ENCODE data around the gene TESK2. TPM values are rescaled to one million over a fixed set of nuclear protein-coding genes. Genes with fewer than 3 reads are reported as not detected.

TESK2 gene
- total RNA-seq, 5 donors from 2014 or later (not counting 1 experiment from before 2014, with no cell fraction given): 4.3 to 7.9 (median 5.5) TPM

DNA sequence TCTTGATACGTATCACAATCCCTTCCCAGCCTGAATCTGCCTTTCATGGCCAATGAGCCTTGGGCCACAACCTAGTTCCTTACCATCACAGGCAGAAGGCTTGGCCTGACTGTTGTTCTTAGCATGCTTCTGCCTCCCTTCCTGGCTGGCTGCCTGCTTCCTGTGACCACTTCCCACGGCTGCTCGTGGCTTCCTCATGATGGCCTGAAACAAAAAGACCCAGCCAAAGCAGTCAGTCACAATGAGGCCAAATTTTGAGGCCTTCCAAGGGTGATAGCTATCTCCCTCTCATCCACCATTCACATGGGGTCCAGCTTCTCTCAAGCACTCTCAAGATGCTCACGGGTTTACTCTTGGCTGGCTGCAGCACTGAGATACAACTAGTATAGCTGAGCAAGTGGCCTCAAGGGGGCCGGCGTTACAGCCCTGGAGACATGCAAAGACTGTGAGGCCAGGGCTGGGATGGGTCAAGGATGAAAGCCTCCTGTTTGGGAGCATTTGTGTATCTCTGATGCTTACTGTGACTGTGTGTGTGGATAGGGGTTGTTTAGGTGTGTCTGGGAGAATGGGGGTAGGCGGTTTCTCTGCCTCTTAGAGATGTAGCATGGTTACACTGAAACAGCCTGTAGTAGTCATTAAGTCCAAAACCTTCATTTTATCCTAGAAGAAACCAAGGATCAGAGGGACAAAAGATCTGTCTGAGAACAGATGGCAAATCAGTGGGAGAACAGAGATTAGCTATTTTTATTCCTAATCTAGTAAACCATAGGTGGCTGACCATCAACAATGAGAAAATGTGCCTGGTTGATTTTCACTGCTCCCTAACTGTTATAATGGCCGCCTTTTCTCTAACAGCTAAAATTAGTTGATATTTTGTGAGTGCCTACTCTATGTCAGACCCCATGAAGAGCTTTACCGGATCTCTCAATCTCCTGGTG is 156.4 kb downstream of the TESK2 start:
- H3K36me3 ChIP-seq (ENCODE audit: control insufficient read depth in 2 of 2, extremely low read depth in 1 of 2, insufficient read depth in 1 of 2, low read length in 1 of 2): peaks cover 16 to 36% of the 10 kb centered on the region in 2 donors
- CTCF ChIA-PET: no interaction called here
- no peaks in the 10 kb centered on the region for H3K27me3 ChIP-seq (replicated peaks in 1 of 2; ENCODE audit: control insufficient read depth in 2 of 2, extremely low read depth in 1 of 2, insufficient read depth in 2 of 2, low read length in 1 of 2)
- no peak overlapping the region for H3K4me3 ChIP-seq (ENCODE audit: control insufficient read depth in 1 of 2, extremely low read depth in 1 of 2, low read length in 1 of 2)
- 64% methylated on average over 6 of the region's 9 CpGs for WGBS (ENCODE audit: insufficient coverage)
- Mint-ChIP-seq H3K4me1 (peaks cover 42 to 46% (median 44%) of the 10 kb centered on the region in 3 donors), H3K9me3 (no peaks in the 10 kb centered on the region), H3K27me3 (no peaks in the 10 kb centered on the region), H3K27ac (no peak overlapping the region), H3K36me3 (peaks cover 33% of the 10 kb centered on the region), H3K4me3 (no peak overlapping the region)
- POLR2A ChIA-PET: interaction anchor here (0.5 to 0.6 kb wide), 2 partner anchors 22 to 31 kb away, joined by 5 to 10 read pairs; no protein-coding TSS in a partner anchor
- no peaks in the 10 kb centered on the region for H3K9me3 ChIP-seq
- ATAC-seq (replicated peaks in 1 of 4) (no peak), DNase-seq (no peak)
- H3K4me1 ChIP-seq (ENCODE audit: control insufficient read depth in 1 of 2, extremely low read depth in 1 of 2, insufficient read depth in 2 of 2, low read length in 2 of 2): peaks cover 0 to 18% of the 10 kb centered on the region in 2 experiments
- H3K27ac ChIP-seq (ENCODE audit: low read length): no peak overlapping the region

DNA sequence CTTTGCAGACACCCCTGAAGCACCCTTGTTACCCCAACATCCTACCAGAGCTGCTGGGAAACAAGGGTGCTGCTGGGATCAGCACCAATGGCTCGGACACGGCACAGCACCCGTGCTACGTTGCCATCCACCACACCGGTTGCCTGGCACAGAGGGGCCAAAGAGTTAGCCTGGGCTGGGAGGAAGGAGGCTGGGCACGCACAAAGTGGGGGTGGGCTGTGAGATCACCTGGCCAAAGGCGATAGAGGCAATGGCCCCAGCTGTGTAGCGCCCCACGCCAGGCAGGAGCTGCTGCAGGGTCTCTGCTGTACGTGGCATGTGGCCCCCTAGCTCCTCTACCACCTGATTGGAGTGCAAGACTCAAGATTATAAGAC is 158.6 kb downstream of the TESK2 start:
- WGBS (ENCODE audit: insufficient coverage): 95% methylated on average over 6 of the region's 10 CpGs
- H3K36me3 Mint-ChIP-seq: peaks cover 27% of the 10 kb centered on the region

DNA sequence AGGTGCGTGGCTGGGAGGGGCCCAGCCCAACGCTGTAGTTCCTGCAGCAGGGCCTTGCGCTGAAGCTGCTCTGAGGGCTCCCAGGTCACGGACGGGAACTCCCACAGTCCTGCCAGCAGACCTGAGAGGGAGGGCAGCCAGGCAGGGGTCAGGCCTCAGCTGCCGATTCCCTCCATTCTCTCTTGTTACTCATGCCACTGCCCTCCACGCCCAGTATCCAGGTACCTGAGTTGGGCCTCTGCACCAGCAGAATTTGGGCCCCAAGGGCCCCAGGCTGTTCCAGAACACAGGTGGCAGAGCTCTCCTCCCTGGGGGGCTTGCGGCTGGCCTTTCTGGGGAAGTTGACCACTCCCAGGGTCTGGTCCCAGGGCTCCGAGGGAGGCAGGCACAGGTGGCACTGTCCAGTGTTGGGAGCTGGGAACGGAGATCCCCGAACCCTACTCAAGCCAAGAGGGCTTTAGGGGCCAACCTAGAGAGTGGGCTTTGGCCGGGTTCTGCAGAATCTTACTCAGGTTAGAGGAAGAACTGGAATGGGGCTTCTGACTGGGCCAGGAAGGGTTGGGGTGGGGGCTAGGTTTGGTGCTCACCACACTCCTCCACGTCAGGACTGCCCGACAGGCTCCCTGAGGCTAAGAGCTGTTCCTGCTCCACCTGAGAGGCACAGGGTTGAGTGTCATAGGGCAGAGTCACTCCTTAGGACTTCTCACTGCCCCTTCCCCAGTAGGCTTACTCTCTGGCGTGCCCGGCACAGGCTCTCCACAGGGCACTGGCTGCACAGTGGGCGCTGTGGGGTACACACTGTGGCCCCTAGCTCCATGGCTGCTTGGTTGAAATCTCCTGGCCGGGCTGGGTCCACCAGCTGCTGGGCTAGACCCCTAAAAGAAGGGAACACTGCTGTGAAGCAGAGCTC is 159.3 kb downstream of the TESK2 start:
- Mint-ChIP-seq H3K4me3 (no peak overlapping the region), H3K4me1 (peaks cover 26 to 34% (median 30%) of the 10 kb centered on the region in 3 donors)
- WGBS (ENCODE audit: insufficient coverage): 95% methylated on average over 14 of the region's 18 CpGs

More for the DNA sequence above, 158.6 kb downstream of the TESK2 start:
- DNase-seq (no peak), ATAC-seq (replicated peaks in 1 of 4) (peak in 1 of 4 experiments; percentile 13)
- peaks cover 26 to 34% (median 33%) of the 10 kb centered on the region in 3 donors for H3K4me1 Mint-ChIP-seq
- CTCF ChIA-PET: interaction anchor here in 1 of 2 donors (0.6 kb wide), 1 partner anchor 67 kb away, joined by 3 read pairs; no protein-coding TSS in a partner anchor
- Histone ChIP-seq H3K36me3 (ENCODE audit: control insufficient read depth in 2 of 2, extremely low read depth in 1 of 2, insufficient read depth in 1 of 2, low read length in 1 of 2) (peaks cover 16 to 40% of the 10 kb centered on the region in 2 donors), H3K27me3 (replicated peaks in 1 of 2; ENCODE audit: control insufficient read depth in 2 of 2, extremely low read depth in 1 of 2, insufficient read depth in 2 of 2, low read length in 1 of 2) (peaks cover 0 to 6% of the 10 kb centered on the region in 2 experiments), H3K4me1 (ENCODE audit: control insufficient read depth in 1 of 2, extremely low read depth in 1 of 2, insufficient read depth in 2 of 2, low read length in 2 of 2) (peaks cover 0 to 15% of the 10 kb centered on the region in 2 experiments), H3K27ac (ENCODE audit: low read length) (no peak overlapping the region), H3K4me3 (ENCODE audit: control insufficient read depth in 1 of 2, extremely low read depth in 1 of 2, low read length in 1 of 2) (no peak overlapping the region), H3K9me3 (no peaks in the 10 kb centered on the region)
- POLR2A ChIA-PET: interaction anchor here in 1 of 2 donors (0.7 kb wide), 1 partner anchor 9 kb away, joined by 3 read pairs; no protein-coding TSS in a partner anchor
- H3K9me3 Mint-ChIP-seq: no peaks in the 10 kb centered on the region
- no peaks in the 10 kb centered on the region for H3K27me3 Mint-ChIP-seq
- no peak overlapping the region for H3K4me3 Mint-ChIP-seq
- H3K27ac Mint-ChIP-seq: no peak overlapping the region

DNA sequence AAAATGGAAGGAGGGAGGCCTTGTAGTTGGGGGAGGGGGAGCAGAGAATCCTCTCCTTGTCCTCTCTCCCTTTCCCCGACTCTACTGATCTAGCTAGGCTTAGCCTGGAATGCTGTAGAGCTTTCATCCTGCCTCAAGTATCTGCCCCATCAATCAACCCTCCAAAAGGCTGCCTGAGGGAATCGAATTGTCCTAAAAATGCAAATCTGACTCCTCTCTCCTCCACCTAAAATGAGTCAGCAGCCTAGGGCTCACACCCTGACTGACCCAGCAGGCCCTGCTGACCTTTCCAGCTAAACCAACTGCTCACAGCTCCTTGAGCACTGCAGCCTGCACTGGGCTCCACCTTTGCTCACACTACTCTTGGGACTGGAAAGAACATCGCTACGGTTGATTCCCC is 161.5 kb downstream of the TESK2 start:
- peaks cover 0 to 8% of the 10 kb centered on the region in 2 experiments for H3K27me3 ChIP-seq (replicated peaks in 1 of 2; ENCODE audit: control insufficient read depth in 2 of 2, extremely low read depth in 1 of 2, insufficient read depth in 2 of 2, low read length in 1 of 2)
- H3K9me3 ChIP-seq: no peaks in the 10 kb centered on the region
- no peaks in the 10 kb centered on the region for H3K9me3 Mint-ChIP-seq
- ATAC-seq (replicated peaks in 1 of 4) (no peak), DNase-seq (no peak)
- H3K36me3 Mint-ChIP-seq: peaks cover 26% of the 10 kb centered on the region
- POLR2A ChIA-PET: interaction anchor here (0.6 to 0.7 kb wide), 2 partner anchors 11 to 16 kb away, joined by 3 to 4 read pairs; partner anchors contain the start of genes MUTYH (in 1 of the 2) and TOE1 (in 1 of the 2)
- H3K4me3 Mint-ChIP-seq: no peak overlapping the region
- no peak overlapping the region for H3K27ac ChIP-seq (ENCODE audit: low read length)
- peaks cover 0 to 28% of the 10 kb centered on the region in 2 experiments for H3K4me1 ChIP-seq (ENCODE audit: control insufficient read depth in 1 of 2, extremely low read depth in 1 of 2, insufficient read depth in 2 of 2, low read length in 2 of 2)
- H3K4me1 Mint-ChIP-seq: peaks cover 11 to 18% (median 16%) of the 10 kb centered on the region in 3 donors
- no peaks in the 10 kb centered on the region for H3K27me3 Mint-ChIP-seq
- no peak overlapping the region for H3K4me3 ChIP-seq (ENCODE audit: control insufficient read depth in 1 of 2, extremely low read depth in 1 of 2, low read length in 1 of 2)
- H3K27ac Mint-ChIP-seq: no peak overlapping the region
- CTCF ChIA-PET: interaction anchor here (0.6 to 0.7 kb wide), 2 partner anchors 15 to 611 kb away, joined by 3 read pairs; no protein-coding TSS in a partner anchor
- H3K36me3 ChIP-seq (ENCODE audit: control insufficient read depth in 2 of 2, extremely low read depth in 1 of 2, insufficient read depth in 1 of 2, low read length in 1 of 2): peaks cover 14 to 40% of the 10 kb centered on the region in 2 donors
- 91% methylated on average over 3 of the region's 4 CpGs for WGBS (ENCODE audit: insufficient coverage)

More for the DNA sequence above, 159.3 kb downstream of the TESK2 start:
- ChIA-PET CTCF (interaction anchor here in 1 of 2 donors (0.6 kb wide), 1 partner anchor 67 kb away, joined by 3 read pairs; no protein-coding TSS in a partner anchor), POLR2A (interaction anchor here (0.5 to 0.7 kb wide), 2 partner anchors 10 to 34 kb away, joined by 3 read pairs; no protein-coding TSS in a partner anchor)
- peaks cover 16 to 40% of the 10 kb centered on the region in 2 donors for H3K36me3 ChIP-seq (ENCODE audit: control insufficient read depth in 2 of 2, extremely low read depth in 1 of 2, insufficient read depth in 1 of 2, low read length in 1 of 2)
- H3K4me1 ChIP-seq (ENCODE audit: control insufficient read depth in 1 of 2, extremely low read depth in 1 of 2, insufficient read depth in 2 of 2, low read length in 2 of 2): peaks cover 0 to 22% of the 10 kb centered on the region in 2 experiments
- no peaks in the 10 kb centered on the region for H3K9me3 ChIP-seq
- Mint-ChIP-seq H3K27me3 (no peaks in the 10 kb centered on the region), H3K27ac (no peak overlapping the region), H3K9me3 (no peaks in the 10 kb centered on the region), H3K36me3 (peaks cover 27% of the 10 kb centered on the region)
- DNase-seq: no peak
- peaks cover 0 to 8% of the 10 kb centered on the region in 2 experiments for H3K27me3 ChIP-seq (replicated peaks in 1 of 2; ENCODE audit: control insufficient read depth in 2 of 2, extremely low read depth in 1 of 2, insufficient read depth in 2 of 2, low read length in 1 of 2)
- H3K4me3 ChIP-seq (ENCODE audit: control insufficient read depth in 1 of 2, extremely low read depth in 1 of 2, low read length in 1 of 2): no peak overlapping the region
- no peak for ATAC-seq (replicated peaks in 1 of 4)
- no peak overlapping the region for H3K27ac ChIP-seq (ENCODE audit: low read length)

DNA sequence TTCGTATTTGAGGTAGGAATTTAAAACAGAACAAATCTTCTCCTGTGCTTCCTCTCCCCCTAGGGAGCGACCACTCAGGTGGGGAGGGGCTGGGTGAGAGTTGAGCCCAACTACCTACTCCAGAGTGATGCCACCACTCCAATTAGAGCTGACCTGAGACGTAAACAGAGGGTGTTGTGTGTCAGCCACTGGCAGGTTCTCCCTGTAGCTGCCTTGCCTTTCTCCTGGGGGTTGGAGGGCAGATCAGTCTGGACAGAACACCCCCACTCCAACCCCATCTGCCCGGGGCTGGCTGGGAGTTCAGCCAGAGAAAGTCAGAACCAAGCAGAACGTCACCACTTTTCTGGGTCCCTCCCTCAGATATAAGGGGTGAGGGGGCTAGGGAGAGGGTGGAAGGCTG is 162.3 kb downstream of the TESK2 start:
- no peak overlapping the region for H3K4me3 ChIP-seq (ENCODE audit: control insufficient read depth in 1 of 2, extremely low read depth in 1 of 2, low read length in 1 of 2)
- CTCF ChIA-PET: no interaction called here
- peaks cover 13 to 36% of the 10 kb centered on the region in 2 donors for H3K36me3 ChIP-seq (ENCODE audit: control insufficient read depth in 2 of 2, extremely low read depth in 1 of 2, insufficient read depth in 1 of 2, low read length in 1 of 2)

More for the DNA sequence above, 162.3 kb downstream of the TESK2 start:
- Histone ChIP-seq H3K27ac (ENCODE audit: low read length) (no peak overlapping the region), H3K9me3 (no peaks in the 10 kb centered on the region), H3K4me1 (ENCODE audit: control insufficient read depth in 1 of 2, extremely low read depth in 1 of 2, insufficient read depth in 2 of 2, low read length in 2 of 2) (peaks cover 0 to 23% of the 10 kb centered on the region in 2 experiments), H3K27me3 (replicated peaks in 1 of 2; ENCODE audit: control insufficient read depth in 2 of 2, extremely low read depth in 1 of 2, insufficient read depth in 2 of 2, low read length in 1 of 2) (peaks cover 0 to 8% of the 10 kb centered on the region in 2 experiments)
- H3K36me3 Mint-ChIP-seq: peaks cover 22% of the 10 kb centered on the region
- H3K27me3 Mint-ChIP-seq: no peaks in the 10 kb centered on the region
- POLR2A ChIA-PET: no interaction called here
- H3K27ac Mint-ChIP-seq: no peak overlapping the region
- H3K9me3 Mint-ChIP-seq: no peaks in the 10 kb centered on the region
- peaks cover 6 to 12% (median 12%) of the 10 kb centered on the region in 3 donors for H3K4me1 Mint-ChIP-seq
- no peak for ATAC-seq (replicated peaks in 1 of 4)
- WGBS (ENCODE audit: insufficient coverage): no CpG with 5 or more reads among the region's 5 CpGs
- peak overlapping the region in 2 of 3 donors; percentile 14 to 29 for H3K4me3 Mint-ChIP-seq
- no peak for DNase-seq
